HG03432 (cell line): ENCODE data around the gene SNPH.

Experiments used
- ATAC-seq: cut with Tn5 transposase; IDR thresholded peaks from one replicate; pipeline ENCODE4 v1.9.1; 2021; ENCODE audit warnings: mild to moderate bottlenecking, moderate library complexity; ENCODE audit not compliant: unreplicated experiment

SNPH gene

GRCh38 chr20:1305712-1306111 lies 39.6 kb downstream of the SNPH start:
- no peak for ATAC-seq

GRCh38 chr20:1306316-1307135 lies 40.4 kb downstream of the SNPH start:
- no peak for ATAC-seq

GRCh38 chr20:1307171-1307570 lies 41.1 kb downstream of the SNPH start:
- no peak for ATAC-seq

- no peak for ATAC-seq
Measured at GRCh38 chr20:1307571-1307971, 41.5 kb downstream of the SNPH start.

- no peak for ATAC-seq
Measured at GRCh38 chr20:1308067-1308701, 42.1 kb downstream of the SNPH start.

- ATAC-seq, result no peak
Measured at GRCh38 chr20:1308702-1309095, 42.6 kb downstream of the SNPH start.

- no peak for ATAC-seq
Measured at GRCh38 chr20:1309439-1309847, 43.3 kb downstream of the SNPH start.

- ATAC-seq, result no peak
Measured at GRCh38 chr20:1310071-1310470, 44.0 kb downstream of the SNPH start.

GRCh38 chr20:1310506-1311190 lies 44.6 kb downstream of the SNPH start:
- ATAC-seq, result no peak

GRCh38 chr20:1312308-1312707 lies 46.2 kb downstream of the SNPH start:
- no peak for ATAC-seq

- ATAC-seq, result no peak
Measured at GRCh38 chr20:1312904-1313235, 46.8 kb downstream of the SNPH start.

GRCh38 chr20:1313236-1313964 lies 47.3 kb downstream of the SNPH start:
- ATAC-seq, result no peak

- ATAC-seq, result no peak
Measured at GRCh38 chr20:1315804-1316203, 49.7 kb downstream of the SNPH start.

- ATAC-seq, result no peak
Measured at GRCh38 chr20:1317545-1318255, 51.6 kb downstream of the SNPH start.

GRCh38 chr20:1319051-1319450 lies 53.0 kb downstream of the SNPH start:
- ATAC-seq, result no peak

- no peak for ATAC-seq
Measured at GRCh38 chr20:1319462-1319861, 53.4 kb downstream of the SNPH start.

- ATAC-seq, result no peak
Measured at GRCh38 chr20:1320016-1320415, 53.9 kb downstream of the SNPH start.

- no peak for ATAC-seq
Measured at GRCh38 chr20:1320902-1321653, 55.0 kb downstream of the SNPH start.

- no peak for ATAC-seq
Measured at GRCh38 chr20:1321654-1321939, 55.5 kb downstream of the SNPH start.

- ATAC-seq, result no peak
Measured at GRCh38 chr20:1322511-1323245, 56.6 kb downstream of the SNPH start.
